Activated naive CD4-positive, alpha-beta T cell treated with anti-CD3 and anti-CD28 coated beads, Interleukin-2, amount 50 U/mL, for 24 hours (primary cell): Measurements from ENCODE around the gene NLRC5.
"Not testable (repeated sequence)": the region's sequence is repeated elsewhere in the genome, so short reads cannot be mapped to it uniquely, and the experiment has no call there.

ENCODE experiments used
- H3K27ac Mint-ChIP-seq: one replicate; pipeline ENCODE4 v1.8.0; 2021; ENCODE audit warnings: mild to moderate bottlenecking, mixed read lengths
- H3K27me3 Mint-ChIP-seq: one replicate; pipeline ENCODE4 v1.8.0; 2021; ENCODE audit warnings: mixed read lengths
- H3K36me3 Mint-ChIP-seq: one replicate; pipeline ENCODE4 v1.8.0; 2021; ENCODE audit warnings: mixed read lengths
- H3K4me1 Mint-ChIP-seq: one replicate; pipeline ENCODE4 v1.8.0; 2021; ENCODE audit warnings: mixed read lengths
- H3K4me3 Mint-ChIP-seq: one replicate; pipeline ENCODE4 v1.8.0; 2021; ENCODE audit warnings: mild to moderate bottlenecking, mixed read lengths
- H3K9me3 Mint-ChIP-seq: one replicate; pipeline ENCODE4 v1.8.0; 2021; ENCODE audit warnings: mixed read lengths

NLRC5 gene

DNA sequence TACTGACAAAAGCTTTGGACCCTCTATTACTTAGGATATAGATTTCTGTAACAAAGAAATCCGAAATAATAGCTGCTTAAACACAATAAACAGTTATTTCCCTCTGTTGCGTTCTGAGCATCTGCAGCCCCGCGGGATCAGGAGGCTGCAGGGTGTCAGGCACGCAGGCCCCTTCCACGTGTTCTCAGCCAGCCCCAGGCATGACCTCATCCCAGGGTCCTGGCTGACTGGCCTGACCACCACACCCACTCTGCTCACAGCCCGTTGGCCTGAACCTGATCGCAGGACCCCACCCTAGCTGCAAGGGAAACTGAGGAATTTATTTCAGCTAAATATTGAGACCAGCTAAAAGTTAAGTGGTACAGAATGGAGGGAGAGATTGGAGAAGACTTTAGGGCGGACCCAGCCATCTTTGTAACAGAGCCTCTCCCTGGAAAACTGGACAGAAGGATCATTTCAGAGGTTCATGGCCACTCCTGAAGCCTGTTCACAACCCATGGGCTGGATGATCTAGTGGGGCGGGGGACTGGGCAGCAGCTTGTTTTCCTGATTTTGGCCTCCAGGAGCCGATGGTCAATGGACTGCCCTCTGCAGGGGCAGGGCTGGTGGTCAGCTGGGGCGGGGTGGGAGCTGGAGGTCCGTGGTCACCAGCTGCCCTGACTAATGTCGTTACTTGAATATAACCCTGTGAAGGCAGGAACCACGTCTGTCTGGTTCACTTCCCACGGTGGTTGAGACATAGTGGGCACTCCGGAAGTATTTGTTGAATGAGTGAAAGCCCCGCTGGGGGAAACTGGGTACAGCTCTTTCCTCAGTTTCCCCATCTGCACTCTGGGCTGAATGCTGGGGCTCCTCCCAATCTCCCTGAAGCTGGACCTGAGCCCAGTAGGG lies 16.7 kb upstream of the NLRC5 start:
- H3K4me3 Mint-ChIP-seq: no peak overlapping the region
- no peaks in the 10 kb centered on the region for H3K36me3 Mint-ChIP-seq
- H3K9me3 Mint-ChIP-seq: no peaks in the 10 kb centered on the region
- peak overlapping the region; percentile 30 for H3K27ac Mint-ChIP-seq
- no peaks in the 10 kb centered on the region for H3K27me3 Mint-ChIP-seq
- H3K4me1 Mint-ChIP-seq: peaks cover 40% of the 10 kb centered on the region

DNA sequence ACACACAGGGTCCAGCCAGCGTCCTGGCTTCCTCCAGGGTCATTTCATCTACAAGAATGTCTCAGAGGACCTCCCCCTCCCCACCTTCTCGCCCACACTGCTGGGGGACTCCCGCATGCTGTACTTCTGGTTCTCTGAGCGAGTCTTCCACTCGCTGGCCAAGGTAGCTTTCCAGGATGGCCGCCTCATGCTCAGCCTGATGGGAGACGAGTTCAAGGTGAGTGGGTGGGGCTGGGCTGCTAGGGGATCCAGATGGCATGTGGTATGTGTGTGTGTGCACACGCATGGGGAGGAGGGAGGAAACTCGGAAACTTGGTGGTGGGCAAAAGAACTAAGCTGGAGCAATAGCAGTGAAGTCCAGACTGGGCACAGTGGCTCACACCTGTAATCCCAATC lies 16.1 kb upstream of the NLRC5 start:
- Mint-ChIP-seq H3K36me3 (no peaks in the 10 kb centered on the region), H3K27ac (no peak overlapping the region), H3K4me3 (no peak overlapping the region), H3K9me3 (no peaks in the 10 kb centered on the region), H3K27me3 (no peaks in the 10 kb centered on the region), H3K4me1 (peaks cover 40% of the 10 kb centered on the region)

- H3K27me3 Mint-ChIP-seq, H3K36me3 Mint-ChIP-seq, H3K4me3 Mint-ChIP-seq, H3K9me3 Mint-ChIP-seq: not testable (repeated sequence)
- peaks cover 40% of the 10 kb centered on the region for H3K4me1 Mint-ChIP-seq
- peak overlapping the region; percentile 51 for H3K27ac Mint-ChIP-seq
These were observed 15.5 kb upstream of the NLRC5 start for GRCh38 chr16:56973899-56974298.

- Mint-ChIP-seq H3K27me3 (no peaks in the 10 kb centered on the region), H3K36me3 (no peaks in the 10 kb centered on the region), H3K27ac (no peak overlapping the region), H3K9me3 (no peaks in the 10 kb centered on the region), H3K4me1 (peaks cover 40% of the 10 kb centered on the region), H3K4me3 (no peak overlapping the region)
These were observed 14.6 kb upstream of the NLRC5 start for GRCh38 chr16:56974549-56975300.

- Mint-ChIP-seq H3K9me3 (no peaks in the 10 kb centered on the region), H3K27ac (peak overlapping the region; percentile 85), H3K27me3 (no peaks in the 10 kb centered on the region), H3K4me3 (peak overlapping the region; percentile 30), H3K4me1 (peaks cover 46% of the 10 kb centered on the region), H3K36me3 (no peaks in the 10 kb centered on the region)
These were observed 13.6 kb upstream of the NLRC5 start for GRCh38 chr16:56975714-56976113.

DNA sequence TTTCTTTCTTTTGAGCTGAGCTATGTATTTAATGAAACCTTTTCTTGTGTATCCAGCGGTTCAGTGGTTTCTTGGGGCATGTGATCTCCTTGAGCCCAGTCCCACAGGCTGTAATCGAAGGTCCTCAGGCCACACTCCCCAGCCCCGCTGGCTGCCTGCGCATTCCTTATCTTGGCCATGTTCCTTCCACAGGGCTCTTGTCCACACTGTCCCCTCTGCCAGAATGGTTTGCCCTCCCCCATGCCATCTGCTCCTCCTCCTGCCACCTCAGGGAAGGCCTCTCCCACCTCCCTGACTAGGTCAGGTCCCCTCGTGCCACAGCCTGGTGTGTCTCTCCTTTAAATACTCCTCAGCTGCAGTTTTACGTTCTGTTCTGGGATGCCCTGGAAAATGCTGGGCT lies 12.1 kb upstream of the NLRC5 start:
- no peaks in the 10 kb centered on the region for H3K9me3 Mint-ChIP-seq
- H3K36me3 Mint-ChIP-seq: no peaks in the 10 kb centered on the region
- peak overlapping the region; percentile 31 for H3K27ac Mint-ChIP-seq
- H3K4me3 Mint-ChIP-seq: no peak overlapping the region
- H3K27me3 Mint-ChIP-seq: no peaks in the 10 kb centered on the region
- peaks cover 52% of the 10 kb centered on the region for H3K4me1 Mint-ChIP-seq

DNA sequence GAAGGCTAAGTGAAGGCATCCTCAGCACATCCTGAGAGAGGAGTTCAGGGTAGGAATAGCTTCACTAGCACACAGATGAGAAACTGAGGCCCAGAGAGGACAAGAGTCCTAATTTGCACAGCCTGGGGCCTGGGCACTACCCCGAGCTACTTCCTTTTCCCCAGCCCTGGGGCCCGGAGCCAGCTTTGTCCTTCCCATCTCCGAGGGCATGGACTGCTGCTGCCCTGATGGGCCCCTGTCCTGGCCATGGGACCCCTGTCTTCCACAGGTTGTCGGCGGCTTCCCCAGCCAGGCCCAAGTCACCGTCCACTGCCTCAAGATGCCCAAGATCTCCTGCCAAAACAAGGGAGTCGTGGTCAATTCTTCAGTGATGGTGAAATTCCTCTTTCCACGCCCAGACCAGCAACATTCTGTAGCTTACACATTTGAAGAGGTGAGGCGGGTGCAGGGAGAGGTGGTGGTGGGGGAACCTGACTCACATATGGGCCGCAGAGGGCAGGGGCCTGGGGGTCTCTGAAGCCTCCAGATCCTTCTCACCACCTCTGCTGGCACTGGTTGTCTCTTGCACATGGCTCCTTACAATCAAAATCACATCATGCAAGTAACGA lies 11.4 kb upstream of the NLRC5 start:
- peaks cover 59% of the 10 kb centered on the region for H3K4me1 Mint-ChIP-seq
- H3K9me3 Mint-ChIP-seq: no peaks in the 10 kb centered on the region
- H3K36me3 Mint-ChIP-seq: peaks cover 5% of the 10 kb centered on the region
- no peak overlapping the region for H3K4me3 Mint-ChIP-seq
- no peaks in the 10 kb centered on the region for H3K27me3 Mint-ChIP-seq
- no peak overlapping the region for H3K27ac Mint-ChIP-seq

DNA sequence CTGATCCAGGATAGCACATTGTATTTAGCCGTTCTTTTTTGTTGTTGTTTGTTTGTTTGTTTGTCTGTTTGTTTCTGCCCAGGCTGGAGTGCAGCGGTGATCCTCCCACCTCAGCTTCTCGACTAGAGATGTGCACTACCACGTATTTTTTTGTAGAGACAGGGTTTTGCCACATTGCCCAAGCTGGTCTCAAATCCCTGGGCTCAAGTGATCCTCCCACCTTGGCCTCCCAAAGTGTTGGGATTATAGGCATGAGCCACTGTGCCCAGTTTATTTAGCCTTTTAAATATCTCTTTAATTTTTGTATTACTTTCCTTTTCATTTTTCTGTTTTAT lies 9.2 kb upstream of the NLRC5 start:
- Mint-ChIP-seq H3K27ac (peak overlapping the region; percentile 68), H3K27me3 (no peaks in the 10 kb centered on the region), H3K9me3 (no peaks in the 10 kb centered on the region), H3K4me3 (no peak overlapping the region), H3K36me3 (peaks cover 13% of the 10 kb centered on the region), H3K4me1 (peaks cover 54% of the 10 kb centered on the region)

- H3K4me1 Mint-ChIP-seq: peaks cover 51% of the 10 kb centered on the region
- no peaks in the 10 kb centered on the region for H3K9me3 Mint-ChIP-seq
- H3K4me3 Mint-ChIP-seq: peak overlapping the region; percentile 23
- H3K36me3 Mint-ChIP-seq: peaks cover 16% of the 10 kb centered on the region
- no peaks in the 10 kb centered on the region for H3K27me3 Mint-ChIP-seq
- peak overlapping the region; percentile 72 for H3K27ac Mint-ChIP-seq
These were observed 8.3 kb upstream of the NLRC5 start for GRCh38 chr16:56980792-56981724.

- no peaks in the 10 kb centered on the region for H3K9me3 Mint-ChIP-seq
- peaks cover 16% of the 10 kb centered on the region for H3K36me3 Mint-ChIP-seq
- H3K4me1 Mint-ChIP-seq: peaks cover 51% of the 10 kb centered on the region
- H3K27me3 Mint-ChIP-seq: no peaks in the 10 kb centered on the region
- H3K27ac Mint-ChIP-seq: peak overlapping the region; percentile 72
- H3K4me3 Mint-ChIP-seq: no peak overlapping the region
These were observed 7.6 kb upstream of the NLRC5 start for GRCh38 chr16:56981729-56982271.

DNA sequence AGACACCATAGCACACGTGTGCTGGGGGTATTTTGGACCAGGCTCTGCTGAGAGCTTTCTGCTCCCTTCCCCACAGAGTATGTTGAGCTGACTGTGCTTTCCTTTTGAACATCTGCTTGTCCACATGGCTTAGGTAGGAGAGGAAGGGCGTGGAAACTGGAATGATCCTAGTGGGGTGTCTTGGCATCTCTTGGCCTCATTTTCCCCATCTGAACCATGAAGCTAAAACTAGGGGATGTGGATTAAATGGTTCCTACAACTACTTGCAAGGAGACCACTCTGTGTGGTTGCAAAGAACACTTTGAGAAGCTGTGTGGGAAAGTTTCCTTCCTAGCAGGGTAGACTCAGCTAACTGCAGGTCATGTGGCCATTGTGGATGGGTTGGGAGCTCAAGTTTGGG lies 6.7 kb upstream of the NLRC5 start:
- Mint-ChIP-seq H3K4me1 (peaks cover 60% of the 10 kb centered on the region), H3K9me3 (no peaks in the 10 kb centered on the region), H3K27ac (peak overlapping the region; percentile 93), H3K4me3 (no peak overlapping the region), H3K27me3 (no peaks in the 10 kb centered on the region), H3K36me3 (peaks cover 16% of the 10 kb centered on the region)

DNA sequence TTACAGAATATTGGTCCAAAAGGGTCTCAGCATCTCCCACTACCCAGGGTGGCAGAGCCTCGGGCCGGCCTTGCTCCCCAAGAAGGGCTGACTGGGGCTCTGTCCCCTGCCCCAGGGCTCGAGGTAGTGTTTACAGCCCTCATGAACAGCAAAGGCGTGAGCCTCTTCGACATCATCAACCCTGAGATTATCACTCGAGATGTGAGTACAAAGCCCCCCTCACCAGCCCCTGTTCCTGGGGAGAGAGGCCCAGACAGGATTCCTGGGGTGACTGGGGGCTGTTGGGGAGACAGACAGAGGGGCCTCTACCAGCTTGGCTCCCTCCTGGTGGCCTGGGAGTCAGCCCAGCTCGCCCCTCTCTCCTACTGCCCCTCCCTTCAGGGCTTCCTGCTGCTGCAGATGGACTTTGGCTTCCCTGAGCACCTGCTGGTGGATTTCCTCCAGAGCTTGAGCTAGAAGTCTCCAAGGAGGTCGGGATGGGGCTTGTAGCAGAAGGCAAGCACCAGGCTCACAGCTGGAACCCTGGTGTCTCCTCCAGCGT lies 6.1 kb upstream of the NLRC5 start:
- H3K27me3 Mint-ChIP-seq: no peaks in the 10 kb centered on the region
- H3K9me3 Mint-ChIP-seq: no peaks in the 10 kb centered on the region
- H3K36me3 Mint-ChIP-seq: peaks cover 21% of the 10 kb centered on the region
- H3K4me1 Mint-ChIP-seq: peaks cover 66% of the 10 kb centered on the region
- no peak overlapping the region for H3K4me3 Mint-ChIP-seq
- H3K27ac Mint-ChIP-seq: peak overlapping the region; percentile 93

DNA sequence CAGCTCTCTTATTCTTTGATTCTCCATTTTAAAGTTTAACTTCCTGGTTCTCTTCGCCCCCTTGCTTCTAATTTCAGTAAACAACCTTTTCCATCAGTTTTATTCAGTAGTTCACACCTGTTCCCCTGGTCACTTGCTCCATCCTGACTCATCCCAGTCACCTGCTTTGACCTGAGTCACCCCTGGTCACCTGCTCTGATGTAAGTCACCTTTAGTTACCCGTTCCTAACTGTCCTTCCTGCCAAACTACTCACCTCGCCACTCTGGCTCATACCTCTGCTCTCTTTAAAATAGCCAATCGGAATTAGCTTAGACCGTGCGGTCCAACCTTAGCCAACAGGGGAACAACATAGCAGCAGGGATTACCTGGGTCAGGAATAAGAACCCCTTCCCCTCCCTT lies 4.7 kb upstream of the NLRC5 start:
- Mint-ChIP-seq H3K4me3 (peak overlapping the region; percentile 66), H3K36me3 (peaks cover 21% of the 10 kb centered on the region), H3K9me3 (no peaks in the 10 kb centered on the region), H3K4me1 (peaks cover 68% of the 10 kb centered on the region), H3K27ac (peak overlapping the region; percentile 99), H3K27me3 (no peaks in the 10 kb centered on the region)

DNA sequence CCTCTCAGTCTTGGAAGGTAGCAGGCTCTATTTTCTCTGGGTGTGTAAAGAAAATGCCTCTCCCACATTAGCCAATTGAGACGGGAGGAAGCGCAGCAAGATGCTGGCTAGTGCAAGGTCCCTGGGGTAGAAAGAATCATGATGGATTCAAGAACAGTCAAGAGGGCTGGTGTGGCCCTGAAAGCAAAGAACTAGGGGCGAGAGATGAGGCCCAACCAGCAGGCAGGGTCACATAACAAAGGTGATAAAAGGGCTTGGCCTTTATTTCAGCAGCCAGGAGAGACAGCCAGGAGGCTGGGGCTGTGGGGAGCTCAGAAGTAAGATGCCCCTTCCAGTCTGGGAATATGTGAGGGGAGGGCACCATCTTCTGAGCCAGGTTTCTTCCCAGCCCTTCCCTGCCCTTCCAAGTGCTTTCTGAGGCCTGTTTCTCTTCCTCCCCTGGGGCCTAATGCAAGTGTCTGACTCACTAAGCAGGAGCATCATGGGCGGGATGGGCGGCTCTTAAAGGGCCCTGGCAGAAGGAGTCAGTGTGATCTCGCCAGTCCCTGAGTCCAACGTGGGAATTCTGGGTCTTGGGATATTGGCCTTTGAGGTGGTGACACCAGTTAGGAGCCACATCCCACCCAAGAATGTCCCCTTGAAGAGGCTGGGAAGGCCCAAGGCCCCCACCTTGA lies 3.9 kb upstream of the NLRC5 start:
- Mint-ChIP-seq H3K4me1 (peaks cover 64% of the 10 kb centered on the region), H3K27ac (peak overlapping the region; percentile 99), H3K9me3 (no peaks in the 10 kb centered on the region), H3K36me3 (peaks cover 21% of the 10 kb centered on the region), H3K4me3 (peak overlapping the region; percentile 66), H3K27me3 (no peaks in the 10 kb centered on the region)
